22Rv1 (cell line): ENCODE results near the gene POLG.

Experiments
- H3K27ac ChIP-seq: fragments of 450-650 bp; 2 replicates; pipeline ENCODE4 v1.5.1; 2017
- CTCF ChIP-seq: fragments of 450-650 bp; IDR thresholded peaks from 2 replicates; pipeline ENCODE4 v1.5.1; 2017; ENCODE audit warnings: mild to moderate bottlenecking
- ZFX ChIP-seq: fragments of 450-650 bp; IDR thresholded peaks from 2 replicates; pipeline ENCODE4 v1.6.1; 2017; ENCODE audit warnings: antibody characterized with exemption, borderline replicate concordance

The POLG gene

GRCh38 chr15:89327113-89327512, 7.5 kb downstream of the POLG start:
- H3K27ac ChIP-seq = no peak overlapping the region
- TF ChIP-seq CTCF (no peak), ZFX (no peak)

GRCh38 chr15:89326316-89326715, 8.3 kb downstream of the POLG start:
- no peak overlapping the region for H3K27ac ChIP-seq
- TF ChIP-seq CTCF (no peak), ZFX (no peak)

- no peak overlapping the region for H3K27ac ChIP-seq
- TF ChIP-seq ZFX (no peak), CTCF (no peak)
These were observed 9.4 kb downstream of the POLG start for GRCh38 chr15:89325039-89325803.

GRCh38 chr15:89323825-89324224, 10.8 kb downstream of the POLG start:
- TF ChIP-seq ZFX (no peak), CTCF (no peak)
- no peak overlapping the region for H3K27ac ChIP-seq

GRCh38 chr15:89322822-89323221, 11.8 kb downstream of the POLG start:
- no peak for TF ChIP-seq CTCF
- no peak for TF ChIP-seq ZFX
- H3K27ac ChIP-seq = no peak overlapping the region

- TF ChIP-seq CTCF = no peak
- TF ChIP-seq ZFX = no peak
- H3K27ac ChIP-seq = no peak overlapping the region
These were observed 12.9 kb downstream of the POLG start for GRCh38 chr15:89321521-89322410.

GRCh38 chr15:89320200-89320599, 14.4 kb downstream of the POLG start:
- TF ChIP-seq CTCF = no peak
- no peak for TF ChIP-seq ZFX
- no peak overlapping the region for H3K27ac ChIP-seq
